NT2/D1 (cell line): ENCODE data around the gene COL1A1.

Experiments used
- DNase-seq: peaks from one replicate; pipeline ENCODE4 v3.0.0-alpha.2; 2011; ENCODE audit warnings: low read depth, low spot score
- H3K27me3 ChIP-seq: 2 replicates; pipeline ENCODE4 v1.6.0; 2011; ENCODE audit warnings: mild to moderate bottlenecking; ENCODE audit not compliant: insufficient read length, insufficient read depth
- H3K36me3 ChIP-seq: 2 replicates; pipeline ENCODE4 v1.6.1; 2011; ENCODE audit warnings: mild to moderate bottlenecking, low read length, mixed read lengths; ENCODE audit not compliant: insufficient read depth, insufficient read length
- H3K4me1 ChIP-seq: 2 replicates; pipeline ENCODE4 v1.5.1; 2011; ENCODE audit not compliant: insufficient read depth, insufficient read length
- H3K4me3 ChIP-seq: 2 replicates; pipeline ENCODE4 v1.5.1; 2011; ENCODE audit warnings: low read depth; ENCODE audit not compliant: insufficient read length
- H3K9ac ChIP-seq: 2 replicates; pipeline ENCODE4 v1.6.0; 2011; ENCODE audit warnings: low read depth; ENCODE audit not compliant: insufficient read length
- H3K9me3 ChIP-seq: 2 replicates; pipeline ENCODE4 v1.5.1; 2011; ENCODE audit warnings: mild to moderate bottlenecking, low read length; ENCODE audit not compliant: insufficient read depth
- SUZ12 ChIP-seq: IDR thresholded peaks from 2 replicates; pipeline ENCODE4 v1.6.1; 2011; ENCODE audit not compliant: insufficient read length, insufficient read depth; ENCODE audit errors: extremely low read depth
- YY1 ChIP-seq: IDR thresholded peaks from 2 replicates; pipeline ENCODE4 v1.6.1; 2011; ENCODE audit not compliant: insufficient read length, insufficient read depth
- ZNF274 ChIP-seq: IDR thresholded peaks from 2 replicates; pipeline ENCODE4 v1.6.1; 2011; ENCODE audit warnings: mild to moderate bottlenecking, low read depth, low read length

Gene COL1A1

DNA sequence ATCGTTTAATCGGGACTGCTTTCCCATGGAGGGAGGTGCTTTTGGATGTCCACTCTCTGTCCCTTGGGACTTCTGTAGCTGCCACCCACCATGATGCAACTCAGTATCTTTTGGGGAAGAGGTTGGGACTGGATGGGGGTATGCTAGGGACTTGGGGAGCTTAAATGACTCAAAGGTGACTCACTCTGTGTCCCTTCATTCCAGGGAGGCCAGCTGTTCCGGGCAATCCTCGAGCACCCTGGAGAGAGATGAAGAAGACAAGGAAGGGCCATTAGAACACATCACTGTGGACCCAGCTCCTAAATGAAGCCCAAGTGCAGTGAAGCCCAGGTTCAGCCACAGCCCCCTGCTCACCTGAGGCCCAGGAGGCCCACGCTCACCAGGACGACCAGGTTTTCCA is 4.6 kb downstream of the COL1A1 start:
- Histone ChIP-seq H3K4me1 (peaks cover 2% of the 10 kb centered on the region), H3K27me3 (peaks cover 11% of the 10 kb centered on the region), H3K36me3 (peaks cover 74% of the 10 kb centered on the region), H3K9me3 (no peaks in the 10 kb centered on the region), H3K9ac (no peak overlapping the region), H3K4me3 (no peak overlapping the region)
- TF ChIP-seq ZNF274 = no peak
- no peak for TF ChIP-seq SUZ12
- TF ChIP-seq YY1 = no peak
- no peak for DNase-seq

DNA sequence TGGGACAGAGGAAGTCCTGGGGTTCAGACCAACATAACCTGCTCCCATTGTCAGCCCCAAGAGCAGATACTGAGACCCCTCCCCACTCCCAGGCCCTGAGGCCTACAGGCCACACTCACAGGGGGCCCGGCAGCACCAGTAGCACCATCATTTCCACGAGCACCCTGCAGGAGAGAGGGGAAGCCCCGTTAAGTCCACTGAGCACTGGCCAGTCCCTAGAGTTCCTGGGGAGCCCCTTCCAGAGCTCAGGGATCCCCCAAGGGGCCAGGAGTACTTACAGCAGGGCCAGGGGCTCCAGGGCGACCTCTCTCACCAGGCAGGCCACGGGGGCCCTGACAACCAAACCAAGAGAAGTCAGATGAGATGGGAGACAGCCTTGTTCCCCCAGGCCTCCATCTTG is 5.4 kb downstream of the COL1A1 start:
- peaks cover 82% of the 10 kb centered on the region for H3K36me3 ChIP-seq
- no peak for DNase-seq
- H3K27me3 ChIP-seq = peaks cover 3% of the 10 kb centered on the region
- H3K9ac ChIP-seq = no peak overlapping the region
- H3K4me3 ChIP-seq = no peak overlapping the region
- TF ChIP-seq ZNF274 (no peak), SUZ12 (no peak), YY1 (no peak)
- no peaks in the 10 kb centered on the region for H3K9me3 ChIP-seq
- H3K4me1 ChIP-seq = peaks cover 2% of the 10 kb centered on the region

DNA sequence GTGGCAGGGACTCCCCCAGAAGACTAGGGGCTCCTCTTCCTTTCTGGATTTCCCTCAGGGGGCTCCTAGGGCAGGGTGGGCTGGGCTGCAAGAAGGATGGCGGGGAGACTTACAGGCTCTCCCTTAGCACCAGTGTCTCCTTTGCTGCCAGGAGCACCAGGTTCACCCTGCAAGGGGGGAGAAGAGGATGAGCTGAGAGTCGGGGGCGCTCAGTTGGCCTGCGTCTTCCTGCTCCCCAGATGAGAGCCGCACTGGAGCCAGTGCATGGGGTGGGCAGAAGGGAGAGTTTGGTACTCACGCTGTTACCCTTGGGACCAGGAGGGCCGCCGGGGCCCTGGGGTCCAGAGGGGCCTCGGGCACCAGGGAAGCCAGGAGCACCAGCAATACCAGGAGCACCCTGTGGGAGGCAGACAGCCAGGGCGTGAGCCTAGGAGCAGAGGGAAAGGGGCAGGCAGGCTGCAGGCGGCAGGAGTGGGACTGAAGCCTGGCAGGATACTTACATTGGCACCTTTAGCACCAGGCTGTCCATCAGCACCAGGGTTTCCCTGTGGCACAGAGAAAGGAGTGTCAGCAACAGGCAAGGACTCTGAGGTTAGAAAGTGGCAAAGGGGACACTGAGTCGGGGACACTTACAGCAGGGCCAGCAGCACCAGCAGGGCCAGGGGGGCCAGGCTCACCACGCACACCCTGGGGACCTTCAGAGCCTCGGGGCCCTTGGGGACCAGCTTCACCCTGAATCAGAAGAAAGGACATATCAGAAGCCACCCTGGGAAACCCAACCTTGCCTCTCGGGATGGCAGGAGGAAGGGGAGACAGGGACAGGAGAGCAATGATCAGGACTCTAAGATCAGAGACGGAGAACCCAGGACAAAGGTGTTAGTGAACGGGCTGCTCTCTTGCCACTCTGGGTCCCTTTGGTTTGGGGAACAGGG is 6.2 kb downstream of the COL1A1 start:
- Histone ChIP-seq H3K36me3 (peaks cover 90% of the 10 kb centered on the region), H3K9me3 (no peaks in the 10 kb centered on the region), H3K27me3 (no peaks in the 10 kb centered on the region), H3K4me3 (no peak overlapping the region), H3K9ac (no peak overlapping the region), H3K4me1 (peaks cover 2% of the 10 kb centered on the region)
- TF ChIP-seq YY1 (no peak), ZNF274 (no peak), SUZ12 (no peak)
- no peak for DNase-seq

GRCh38 chr17:50194140-50194933 is 7.1 kb downstream of the COL1A1 start:
- peaks cover 2% of the 10 kb centered on the region for H3K4me1 ChIP-seq

DNA sequence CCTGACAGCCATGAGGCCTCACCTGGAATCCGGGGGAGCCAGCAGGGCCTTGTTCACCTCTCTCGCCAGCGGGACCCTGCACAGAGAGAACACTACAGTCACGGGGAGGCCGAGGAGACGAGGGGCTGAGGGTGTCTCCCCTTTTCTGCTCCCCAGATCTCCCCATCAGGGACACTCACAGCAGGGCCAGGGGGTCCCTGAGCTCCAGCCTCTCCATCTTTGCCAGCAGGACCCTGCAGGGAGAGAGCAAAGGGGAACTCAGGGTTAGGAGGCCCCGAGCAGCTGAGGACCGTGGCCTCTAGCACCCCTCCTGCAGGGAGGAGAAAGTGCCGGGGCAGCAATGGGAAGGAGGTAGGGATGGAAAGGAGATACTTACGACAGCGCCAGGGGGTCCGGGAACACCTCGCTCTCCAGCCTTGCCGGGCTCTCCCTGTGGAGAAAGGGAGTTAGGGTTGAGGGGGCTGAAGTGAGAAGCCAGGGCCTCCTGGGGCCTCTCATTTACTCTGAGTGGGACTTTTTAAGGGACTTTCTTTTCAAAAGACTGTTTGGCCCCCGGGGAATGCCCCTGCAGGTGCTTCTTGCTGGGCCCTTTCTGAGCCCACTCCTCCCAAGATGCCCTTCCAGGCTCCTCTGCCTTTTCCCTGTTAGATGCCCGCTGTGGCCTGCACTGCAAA is 8.7 kb downstream of the COL1A1 start:
- Histone ChIP-seq H3K36me3 (peaks cover 98% of the 10 kb centered on the region), H3K9me3 (no peaks in the 10 kb centered on the region), H3K27me3 (no peaks in the 10 kb centered on the region), H3K9ac (no peak overlapping the region), H3K4me3 (no peak overlapping the region), H3K4me1 (no peaks in the 10 kb centered on the region)
- TF ChIP-seq YY1 = no peak
- DNase-seq = no peak

More at GRCh38 chr17:50194140-50194933, 7.1 kb downstream of the COL1A1 start:
- H3K4me3 ChIP-seq = no peak overlapping the region
- peaks cover 95% of the 10 kb centered on the region for H3K36me3 ChIP-seq
- no peaks in the 10 kb centered on the region for H3K9me3 ChIP-seq
- no peak for DNase-seq
- no peak overlapping the region for H3K9ac ChIP-seq
- H3K27me3 ChIP-seq = no peaks in the 10 kb centered on the region
- TF ChIP-seq YY1 (no peak), SUZ12 (no peak), ZNF274 (no peak)

- Histone ChIP-seq H3K4me3 (no peak overlapping the region), H3K36me3 (peaks cover 98% of the 10 kb centered on the region), H3K9ac (no peak overlapping the region), H3K4me1 (no peaks in the 10 kb centered on the region), H3K9me3 (no peaks in the 10 kb centered on the region), H3K27me3 (no peaks in the 10 kb centered on the region)
- TF ChIP-seq SUZ12 (no peak), ZNF274 (no peak), YY1 (no peak)
- no peak for DNase-seq
Observed at GRCh38 chr17:50192144-50192617, 9.2 kb downstream of the COL1A1 start.
